Measurements from ENCODE around the gene PLA2G15. TPM values are rescaled to one million over a fixed set of nuclear protein-coding genes. Genes with fewer than 3 reads are reported as not detected.

The PLA2G15 gene
- total RNA-seq, 1 donor = 21.7 TPM

GRCh38 chr16:68242926-68243858, 2.0 kb upstream of the PLA2G15 start:
- DNase-seq (ENCODE audit: low read depth) = no peak
- TF ChIP-seq CTCF (IDR thresholded peaks at IDR 0.05; ENCODE audit: insufficient read depth, low read length) = no peak
- no peak overlapping the region for H3K4me3 ChIP-seq (ENCODE audit: low read depth, low read length)

GRCh38 chr16:68244481-68244902, 681 bp upstream of the PLA2G15 start:
- no peak for DNase-seq (ENCODE audit: low read depth)
- no peak for TF ChIP-seq CTCF (IDR thresholded peaks at IDR 0.05; ENCODE audit: insufficient read depth, low read length)
- peak overlapping the region; percentile 96 for H3K4me3 ChIP-seq (ENCODE audit: low read depth, low read length)

- H3K4me3 ChIP-seq (ENCODE audit: low read depth, low read length) = peak overlapping the region; percentile 96
- TF ChIP-seq CTCF (IDR thresholded peaks at IDR 0.05; ENCODE audit: insufficient read depth, low read length) = no peak
- no peak for DNase-seq (ENCODE audit: low read depth)
Observed at GRCh38 chr16:68246121-68246520, 948 bp downstream of the PLA2G15 start.

GRCh38 chr16:68246666-68247065, 1.5 kb downstream of the PLA2G15 start:
- no peak for TF ChIP-seq CTCF (IDR thresholded peaks at IDR 0.05; ENCODE audit: insufficient read depth, low read length)
- DNase-seq (ENCODE audit: low read depth) = no peak
- H3K4me3 ChIP-seq (ENCODE audit: low read depth, low read length) = no peak overlapping the region

- DNase-seq (ENCODE audit: low read depth) = no peak
- no peak overlapping the region for H3K4me3 ChIP-seq (ENCODE audit: low read depth, low read length)
- no peak for TF ChIP-seq CTCF (IDR thresholded peaks at IDR 0.05; ENCODE audit: insufficient read depth, low read length)
Observed at GRCh38 chr16:68247400-68247799, 2.2 kb downstream of the PLA2G15 start.

- TF ChIP-seq CTCF (IDR thresholded peaks at IDR 0.05; ENCODE audit: insufficient read depth, low read length) = no peak
- no peak overlapping the region for H3K4me3 ChIP-seq (ENCODE audit: low read depth, low read length)
- DNase-seq (ENCODE audit: low read depth) = no peak
Observed at GRCh38 chr16:68247932-68248331, 2.8 kb downstream of the PLA2G15 start.
